ENCODE results near the gene LRTM2.

The LRTM2 gene

GRCh38 chr12:1798641-1799020 is 21.7 kb upstream of the LRTM2 start:
- DNase-seq = no peak

GRCh38 chr12:1799051-1799881 is 21.1 kb upstream of the LRTM2 start:
- no peak for DNase-seq

- no peak for DNase-seq
Measured at GRCh38 chr12:1799882-1800400, 20.4 kb upstream of the LRTM2 start.

GRCh38 chr12:1800401-1801302 is 19.7 kb upstream of the LRTM2 start:
- no peak for DNase-seq

- DNase-seq = no peak
Measured at GRCh38 chr12:1801303-1801975, 18.9 kb upstream of the LRTM2 start.

- DNase-seq = no peak
Measured at GRCh38 chr12:1803736-1804135, 16.6 kb upstream of the LRTM2 start.

- DNase-seq = peak; percentile 81
Measured at GRCh38 chr12:1804545-1805332, 15.6 kb upstream of the LRTM2 start.

GRCh38 chr12:1805441-1806081 is 14.8 kb upstream of the LRTM2 start:
- DNase-seq = no peak

- DNase-seq = no peak
Measured at GRCh38 chr12:1806301-1807086, 13.9 kb upstream of the LRTM2 start.

GRCh38 chr12:1807087-1807860 is 13.1 kb upstream of the LRTM2 start:
- DNase-seq = no peak

- DNase-seq = no peak
Measured at GRCh38 chr12:1808036-1808797, 12.1 kb upstream of the LRTM2 start.

GRCh38 chr12:1808798-1809480 is 11.4 kb upstream of the LRTM2 start:
- DNase-seq = no peak

- DNase-seq = no peak
Measured at GRCh38 chr12:1809591-1810190, 10.7 kb upstream of the LRTM2 start.

- no peak for DNase-seq
Measured at GRCh38 chr12:1810201-1810930, 10.0 kb upstream of the LRTM2 start.

GRCh38 chr12:1810931-1811280 is 9.5 kb upstream of the LRTM2 start:
- DNase-seq = no peak

- peak; percentile 44 for DNase-seq
Measured at GRCh38 chr12:1811281-1811947, 9.0 kb upstream of the LRTM2 start.

- DNase-seq = no peak
Measured at GRCh38 chr12:1811948-1812291, 8.4 kb upstream of the LRTM2 start.
